HG03064 (cell line): Measurements from ENCODE around the gene RERE.

Experiments used
- ATAC-seq: cut with Tn5 transposase; IDR thresholded peaks from one replicate; pipeline ENCODE4 v1.9.1; 2021; ENCODE audit warnings: low read depth; ENCODE audit not compliant: unreplicated experiment

The RERE gene

DNA sequence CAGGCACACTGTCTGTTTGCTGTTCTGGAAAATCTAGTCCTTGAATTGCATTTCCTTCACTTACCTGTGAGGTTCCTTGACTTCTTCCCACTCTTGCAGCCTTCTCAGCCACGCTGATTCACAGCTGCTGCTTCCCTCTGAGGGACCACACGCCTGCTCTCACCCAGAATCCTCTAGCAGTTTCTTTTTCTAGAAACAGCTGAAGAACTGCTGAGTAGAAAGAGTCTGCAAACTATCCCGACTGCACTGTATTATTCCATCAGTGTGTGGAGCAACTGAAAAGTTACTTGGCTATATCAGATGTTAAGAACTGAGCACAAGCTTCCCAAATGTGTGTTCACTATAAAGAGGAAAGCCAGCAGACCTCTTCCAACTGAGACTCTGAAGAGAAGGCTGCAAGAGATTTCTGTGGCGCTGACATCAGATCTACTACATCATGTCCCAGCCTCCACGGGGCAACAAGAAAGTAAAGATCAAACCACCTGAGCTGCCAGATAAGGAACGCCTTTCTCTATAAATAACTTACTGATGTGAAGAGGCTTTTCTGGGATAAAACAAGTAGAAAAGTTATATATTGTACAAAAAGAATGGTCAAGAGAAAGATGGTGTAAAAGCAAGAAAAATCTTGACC is 226.6 kb downstream of the RERE start:
- no peak for ATAC-seq

DNA sequence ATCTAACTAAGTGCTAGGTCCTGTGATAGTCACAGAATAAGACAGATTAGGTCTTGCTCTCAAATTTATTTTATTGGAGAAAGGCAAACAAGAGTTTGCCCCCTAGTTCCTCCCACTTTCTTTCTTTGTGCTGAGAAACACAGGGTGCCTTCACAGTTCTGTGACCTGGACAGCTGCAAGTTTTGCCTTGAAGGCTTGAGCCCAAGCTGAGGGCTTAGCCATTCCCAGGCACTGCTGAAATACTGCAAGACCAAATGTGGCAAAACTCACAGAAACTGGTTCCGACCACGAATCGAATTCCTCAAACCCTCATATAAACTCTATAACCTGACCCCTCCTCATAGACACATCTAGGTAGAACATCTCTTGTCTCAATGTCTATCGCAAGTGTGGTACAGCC is 227.9 kb downstream of the RERE start:
- no peak for ATAC-seq

DNA sequence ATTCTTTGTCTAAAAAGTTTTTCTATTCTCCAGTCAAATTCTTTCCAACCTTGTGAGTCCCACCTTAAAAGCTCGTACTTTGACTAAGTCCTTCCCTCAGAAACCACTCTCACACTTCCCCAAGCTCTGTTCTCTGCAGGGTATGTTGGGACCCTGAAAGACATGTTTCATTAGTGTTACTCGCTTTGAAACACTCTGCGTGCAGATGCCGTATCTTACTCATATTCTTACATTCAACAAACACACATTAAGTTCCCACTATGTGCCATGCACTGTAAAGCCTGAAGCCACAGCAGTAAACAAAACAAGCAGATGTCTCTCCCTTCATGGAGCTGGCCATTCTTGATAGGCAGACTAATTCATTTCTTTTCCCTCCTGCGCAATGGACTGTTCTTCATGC is 229.7 kb downstream of the RERE start:
- ATAC-seq = no peak

DNA sequence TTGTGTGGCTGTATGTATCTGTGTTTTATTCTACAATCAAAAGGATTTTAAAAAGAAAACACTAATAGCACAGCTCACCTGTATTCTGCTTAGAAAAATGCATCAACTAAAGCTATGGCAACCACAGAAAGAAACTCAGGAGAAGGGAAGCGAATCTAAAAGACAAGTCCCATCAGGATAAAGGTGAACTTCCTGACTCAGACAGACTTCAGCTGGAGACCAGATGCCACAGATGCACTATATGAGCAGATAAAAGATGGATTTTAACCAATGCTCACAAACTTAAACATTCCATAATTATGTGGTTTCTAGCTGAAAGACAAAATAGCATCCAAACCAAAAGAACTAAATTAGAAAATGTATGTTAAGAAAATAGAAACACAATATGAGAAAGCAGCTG is 231.0 kb downstream of the RERE start:
- no peak for ATAC-seq

DNA sequence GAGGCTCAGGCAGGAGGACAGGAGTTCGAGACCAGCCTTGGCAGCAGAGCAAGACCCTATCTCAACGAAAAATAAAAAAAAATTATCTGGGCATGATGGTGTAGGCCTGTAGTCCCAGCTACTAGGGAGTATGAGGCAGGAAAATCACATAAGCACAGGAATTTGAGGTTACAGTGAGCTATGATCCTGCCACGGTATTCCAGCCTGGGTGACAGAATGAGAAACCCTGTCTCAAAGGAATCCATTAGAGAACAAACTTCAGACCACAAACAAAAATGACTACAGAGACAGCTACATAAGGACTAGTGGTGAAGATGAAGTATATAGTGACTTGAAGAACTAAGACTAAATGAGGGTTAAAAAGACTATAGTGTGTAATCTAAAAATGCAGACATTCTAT is 233.1 kb downstream of the RERE start:
- ATAC-seq = no peak

DNA sequence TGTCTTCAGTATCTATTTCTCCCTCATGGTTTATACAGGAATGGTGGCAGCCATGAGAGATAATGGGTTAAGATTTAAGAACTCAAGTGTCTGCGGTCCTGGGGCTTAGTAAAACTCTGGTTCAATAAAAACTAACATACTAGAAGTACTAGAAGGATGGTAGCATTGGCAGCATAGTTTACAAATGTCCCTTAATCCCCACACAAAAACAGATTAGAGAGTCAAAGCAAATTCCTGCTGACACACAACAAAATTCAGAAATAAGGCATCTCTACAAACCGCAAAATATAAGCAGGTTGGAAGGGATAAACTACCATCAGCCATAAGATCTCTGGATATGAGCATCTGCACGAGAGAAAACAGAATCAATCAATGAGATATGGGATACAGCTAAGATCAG is 234.4 kb downstream of the RERE start:
- ATAC-seq = no peak

DNA sequence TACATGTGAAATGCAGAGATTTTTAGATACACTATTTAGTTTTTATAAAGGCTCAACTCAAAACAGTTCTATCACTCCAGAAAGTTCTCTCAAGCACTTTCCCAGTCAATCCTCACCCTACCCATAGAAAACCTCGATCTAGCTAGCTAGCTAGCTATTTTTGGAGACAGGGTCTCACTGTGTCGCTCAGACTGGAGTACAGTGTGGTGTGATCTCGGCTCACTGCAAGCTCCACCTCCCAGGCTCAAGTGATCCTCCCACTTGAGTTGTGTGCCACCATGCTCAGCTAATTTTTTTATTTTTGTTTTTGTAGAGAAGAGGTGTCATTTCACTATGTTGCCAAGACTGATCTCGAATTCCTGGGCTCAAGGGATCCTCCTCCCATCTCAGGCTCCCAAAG is 236.9 kb downstream of the RERE start:
- no peak for ATAC-seq

DNA sequence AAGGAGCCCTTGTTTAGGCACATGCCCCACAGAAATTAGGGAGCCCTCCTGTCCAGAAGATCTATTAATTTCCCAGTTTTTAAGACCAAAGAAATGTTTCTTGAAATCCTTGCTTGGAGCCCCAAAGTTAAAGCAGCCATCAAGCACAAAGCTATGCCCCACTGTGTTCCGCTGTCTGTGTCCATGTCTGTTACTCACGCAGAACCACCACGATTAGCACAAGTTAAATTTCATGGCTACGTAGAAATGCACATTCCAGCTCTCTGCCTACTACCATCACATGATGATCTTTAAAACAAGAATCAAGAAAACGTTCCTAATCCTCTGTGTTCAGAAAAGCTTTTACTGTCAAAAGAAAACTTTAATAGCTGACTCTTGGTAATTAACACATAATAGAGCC is 238.5 kb downstream of the RERE start:
- ATAC-seq = no peak

DNA sequence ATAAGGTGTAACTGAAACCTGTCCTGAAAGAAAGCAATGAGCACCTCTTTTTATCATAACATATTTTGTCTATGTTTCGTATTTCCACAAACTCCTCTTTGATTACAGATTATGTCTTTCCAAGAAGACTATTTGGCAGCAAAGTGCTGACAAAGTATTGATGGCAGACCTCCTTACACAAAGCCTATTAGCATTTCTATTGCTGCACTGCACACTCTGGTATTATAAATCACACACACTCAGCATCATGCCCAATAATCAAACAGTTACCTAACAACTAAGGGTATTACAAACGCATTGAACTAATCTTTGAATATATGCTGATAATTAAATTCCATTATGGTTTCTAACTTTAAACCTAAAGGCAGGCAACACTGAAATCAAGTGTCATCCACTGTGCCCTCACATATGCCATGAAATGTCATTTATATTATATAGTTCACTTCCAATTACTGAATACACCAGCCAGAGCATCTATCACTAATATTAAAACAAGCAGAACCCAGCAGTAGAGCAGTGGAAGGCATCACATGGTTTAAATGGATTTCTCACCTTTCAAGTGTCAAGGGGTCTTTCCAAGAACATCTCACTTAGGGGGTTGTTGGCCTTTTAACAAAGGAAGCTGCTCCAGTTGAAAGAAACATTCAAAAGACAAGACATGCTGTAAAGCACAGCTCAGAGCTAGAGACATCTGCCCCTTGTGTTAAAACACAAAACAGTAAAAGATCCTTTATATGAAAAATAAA is 239.1 kb downstream of the RERE start:
- no peak for ATAC-seq

DNA sequence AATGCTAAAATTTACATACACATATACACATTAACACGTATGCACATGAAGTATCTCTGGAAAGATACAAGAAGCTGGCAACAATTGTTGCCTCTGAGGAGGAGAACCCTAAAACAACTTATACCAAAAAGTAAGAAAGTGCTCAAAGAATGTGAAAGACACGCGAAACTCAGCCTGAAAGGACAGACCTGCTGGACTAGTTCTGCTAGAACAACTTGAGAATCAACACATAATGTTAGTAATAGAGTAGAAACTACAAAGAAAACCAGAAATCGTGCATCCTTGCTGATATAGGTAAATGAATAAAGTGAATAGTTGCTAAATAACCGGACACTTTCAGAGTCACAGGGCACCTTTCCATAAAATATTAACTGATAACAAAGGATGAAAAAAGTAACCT is 242.5 kb downstream of the RERE start:
- no peak for ATAC-seq

DNA sequence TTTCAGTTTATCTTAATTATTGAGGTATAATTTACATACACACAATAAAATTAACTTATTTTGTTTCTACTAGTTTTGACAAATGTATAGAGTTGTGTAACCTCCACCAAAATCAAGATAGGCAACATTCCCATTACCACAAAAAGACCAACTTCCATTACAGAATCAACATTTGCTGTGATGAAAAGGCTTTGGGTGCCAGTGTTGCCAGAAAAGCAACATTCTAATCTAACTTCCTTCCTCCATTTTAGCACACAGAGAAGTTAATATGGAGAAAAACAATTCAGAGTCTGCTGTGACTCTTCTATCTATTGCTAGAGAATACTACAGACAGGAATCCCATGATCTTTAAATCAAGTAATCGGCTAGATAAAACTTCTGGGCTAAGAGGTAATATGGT is 245.3 kb downstream of the RERE start:
- ATAC-seq = no peak

DNA sequence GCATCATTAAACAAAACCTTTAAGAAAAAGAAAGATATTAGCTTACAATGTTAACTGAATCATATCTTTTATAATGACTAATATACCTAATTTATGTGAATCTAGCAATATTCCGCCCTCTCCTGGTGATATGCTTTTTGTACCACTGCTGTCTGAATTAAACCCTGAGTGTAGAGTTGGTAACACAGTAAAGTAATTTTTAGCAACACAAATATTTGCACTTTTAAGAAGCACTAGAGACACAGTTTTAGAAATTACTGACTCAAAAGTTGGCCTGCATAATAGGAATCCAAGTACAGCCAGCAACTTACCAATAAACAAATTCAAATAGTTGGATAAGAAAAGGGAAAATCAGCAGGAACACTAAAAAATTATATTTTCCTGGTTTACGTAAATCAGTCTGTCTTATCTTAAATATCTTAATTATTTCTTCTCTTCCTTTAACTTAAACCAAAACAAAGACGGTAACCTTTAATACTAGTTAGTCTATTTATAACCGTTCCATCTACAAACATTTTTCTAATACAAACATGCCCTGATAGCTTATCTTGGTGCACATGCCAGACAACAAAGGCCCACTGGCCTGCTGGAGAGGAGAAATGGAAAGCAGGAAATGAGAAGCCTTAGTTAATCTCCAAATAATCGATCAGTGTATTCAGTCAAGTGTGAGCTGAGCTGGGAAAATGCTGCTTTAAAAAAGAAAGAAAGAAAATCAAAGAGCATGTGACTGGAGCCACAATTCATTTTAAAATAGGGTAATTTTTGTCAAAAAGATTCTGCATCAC is 246.0 kb downstream of the RERE start:
- ATAC-seq = no peak

DNA sequence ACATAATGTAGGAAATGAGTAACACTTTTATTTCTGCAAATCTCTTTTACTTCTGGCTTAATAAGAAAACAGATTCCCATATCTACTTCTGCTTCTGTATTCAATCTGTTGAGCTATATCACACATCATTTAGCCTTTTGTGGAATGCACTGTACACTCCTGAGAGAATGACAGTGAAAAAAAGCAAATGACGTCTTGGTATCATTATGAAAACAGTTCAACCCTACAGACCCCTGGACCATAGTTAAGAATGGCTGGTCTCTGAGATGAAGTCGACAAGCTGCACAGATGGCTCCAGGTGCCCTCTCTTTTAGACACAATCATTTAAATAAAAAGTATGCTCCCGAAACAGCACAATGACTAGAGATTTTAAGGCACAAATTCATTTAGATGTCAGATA is 247.0 kb downstream of the RERE start:
- ATAC-seq = no peak

DNA sequence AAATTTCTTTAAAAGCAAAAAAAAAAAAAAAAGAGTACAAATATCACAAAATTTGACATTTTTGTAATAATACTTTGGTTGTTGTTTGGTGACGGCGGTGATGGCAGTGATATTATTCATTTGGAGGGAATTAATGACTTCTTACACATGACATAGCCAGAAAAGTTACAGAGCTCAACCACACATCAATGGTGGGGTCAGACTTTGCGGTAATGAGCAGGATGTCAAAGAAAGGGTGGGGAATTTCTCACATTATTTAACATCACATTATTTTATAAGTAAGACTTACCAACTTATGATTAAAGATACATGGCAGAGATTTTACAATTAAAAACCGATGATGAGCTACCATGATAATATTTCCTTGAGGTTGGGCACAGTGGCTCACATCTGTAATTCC is 248.2 kb downstream of the RERE start:
- ATAC-seq = no peak

DNA sequence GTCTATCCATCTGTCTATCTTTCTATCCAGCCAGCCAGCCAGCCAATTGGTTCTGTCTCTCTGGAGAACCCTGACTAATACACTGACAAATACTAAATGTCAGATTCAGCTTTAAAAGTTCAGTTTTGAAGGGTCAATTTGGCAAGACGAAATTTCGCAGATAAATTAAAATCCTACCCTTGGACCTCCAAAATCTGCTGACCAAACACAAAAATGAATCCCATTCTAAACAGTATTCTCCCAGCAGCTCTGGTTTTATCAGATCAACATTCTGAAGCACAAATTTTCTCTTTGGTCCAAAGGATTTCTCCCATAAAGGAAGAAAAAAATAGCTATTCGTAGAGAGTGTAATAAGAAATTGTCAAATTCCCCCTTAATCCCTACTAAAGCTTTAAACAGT is 248.6 kb downstream of the RERE start:
- ATAC-seq = no peak

DNA sequence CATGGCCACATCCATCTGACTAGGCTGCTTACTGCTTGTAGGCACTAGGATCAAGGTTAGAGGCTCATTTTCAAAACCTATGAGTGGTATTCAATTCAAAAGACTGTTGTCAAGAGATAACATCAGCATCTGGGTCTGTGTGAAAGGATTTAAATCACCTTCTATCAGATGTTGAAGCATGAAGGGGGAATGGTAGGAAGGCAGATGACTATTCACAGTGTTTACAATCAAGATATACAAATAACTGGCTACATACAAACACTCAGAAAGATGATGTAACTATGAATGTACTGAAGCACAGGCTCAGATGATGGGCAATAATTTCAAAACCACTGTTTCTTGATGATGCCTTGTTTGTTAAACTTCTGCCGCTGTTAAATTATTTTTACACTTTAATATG is 250.3 kb downstream of the RERE start:
- ATAC-seq = no peak

DNA sequence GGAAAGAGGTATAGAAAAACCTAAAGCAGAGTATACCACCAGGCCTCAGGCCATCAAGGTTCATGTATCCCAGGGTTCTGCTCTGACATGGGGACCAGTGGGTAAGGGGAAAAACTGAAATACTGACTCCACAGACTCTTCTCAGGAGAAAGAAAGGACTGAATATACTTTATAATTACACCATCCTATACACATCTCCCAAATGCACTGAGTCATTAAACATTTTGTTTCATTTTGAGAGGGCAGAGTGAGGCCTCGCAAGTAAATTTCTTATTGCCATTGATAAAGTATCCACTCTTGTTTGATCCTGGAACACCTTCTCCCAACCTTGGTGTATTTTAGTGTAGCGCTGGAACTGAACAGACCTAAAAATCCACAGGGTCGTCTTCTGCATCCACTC is 251.6 kb downstream of the RERE start:
- no peak for ATAC-seq

DNA sequence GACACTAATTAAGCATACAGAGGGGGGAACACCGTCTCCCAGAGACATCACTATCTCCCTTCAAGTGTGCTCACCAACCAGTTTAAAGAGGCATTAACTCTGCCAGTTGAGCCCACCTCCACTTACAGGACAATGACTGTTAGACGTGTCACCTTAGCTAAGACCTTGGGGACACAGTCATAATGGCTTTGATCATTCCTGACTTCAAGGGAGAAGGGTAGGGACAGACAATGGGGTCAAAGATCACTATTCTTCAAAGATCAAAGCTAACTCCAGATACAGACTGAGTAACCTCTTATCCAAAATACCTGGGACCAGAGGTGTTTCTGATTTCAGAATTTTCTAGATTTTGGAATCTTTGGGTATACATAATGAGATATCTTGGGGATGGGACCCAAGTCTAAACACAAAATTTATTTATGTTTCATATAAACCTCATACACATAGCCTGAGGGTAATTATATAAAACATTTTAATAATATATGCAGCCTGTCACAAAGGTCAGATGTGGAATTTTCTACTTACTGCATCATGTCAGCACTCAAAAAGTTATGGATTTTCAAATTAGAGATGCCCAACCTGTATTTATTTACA is 253.4 kb downstream of the RERE start:
- ATAC-seq = no peak

DNA sequence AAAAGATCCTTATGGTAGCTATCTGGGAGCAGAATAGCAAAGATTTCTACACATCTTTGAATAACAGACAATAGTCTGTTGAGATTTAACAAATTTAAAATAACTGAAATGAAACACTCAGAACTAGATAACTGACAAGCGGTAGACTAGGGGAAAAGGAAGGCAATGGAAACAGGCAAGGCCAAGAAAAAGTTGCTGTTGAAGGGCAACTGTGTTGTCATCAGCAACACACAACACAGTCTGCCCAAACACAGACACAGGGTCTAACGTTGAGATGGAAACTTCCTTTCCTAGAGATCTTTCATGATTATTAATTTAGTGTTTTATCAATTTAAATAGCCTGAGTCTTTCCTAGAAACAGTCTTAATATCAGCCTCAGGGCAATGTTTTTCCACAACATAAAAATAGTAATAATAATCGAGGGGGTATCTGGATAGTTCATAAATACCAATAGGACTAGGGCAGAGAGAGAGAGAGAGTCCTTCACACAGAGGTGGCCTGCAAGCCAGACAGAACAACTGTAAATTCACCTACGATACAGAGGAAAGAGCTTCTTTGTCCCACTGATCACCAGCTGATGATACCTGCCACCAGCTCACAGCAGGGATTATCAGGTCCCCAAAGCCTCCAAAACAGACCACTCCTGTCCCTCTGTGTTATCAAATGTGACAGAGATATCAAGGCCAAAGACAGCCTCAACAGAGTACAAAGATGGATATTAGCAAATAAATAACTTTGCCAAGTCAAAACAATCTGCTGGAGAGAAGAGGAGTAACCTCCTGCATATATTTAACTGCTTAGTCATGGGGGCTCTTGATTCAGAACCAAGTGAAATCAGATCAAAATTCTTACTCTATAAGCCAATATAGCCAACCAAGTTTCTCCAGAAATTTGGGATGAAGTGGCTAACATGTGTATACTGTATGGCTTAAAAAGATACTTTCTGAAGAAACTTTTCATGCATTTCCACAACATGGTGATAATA is 254.3 kb downstream of the RERE start:
- ATAC-seq = no peak

DNA sequence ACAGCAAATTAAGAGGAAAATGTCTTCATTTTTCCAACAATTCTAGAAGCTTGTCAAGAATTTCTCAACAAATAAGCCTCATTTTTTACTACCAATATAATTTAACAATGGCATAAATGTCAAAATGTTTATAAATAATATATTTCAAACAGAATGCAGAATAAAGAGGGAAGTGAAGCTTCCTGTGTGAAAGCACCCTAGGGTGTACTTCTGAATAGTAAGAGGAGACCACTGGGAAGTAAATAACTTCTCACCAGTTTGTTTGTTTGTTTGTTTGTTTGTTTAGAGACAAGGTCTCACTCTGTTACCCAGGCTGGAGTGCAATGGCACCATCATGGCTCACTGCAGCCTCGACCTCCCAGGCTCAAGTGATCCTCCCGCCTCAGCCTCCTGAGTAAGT is 255.2 kb downstream of the RERE start:
- no peak for ATAC-seq
